PC-9 (cell line): ENCODE data around the gene CD44.

Source experiments
- EZH2 ChIP-seq: fragments of 200-600 bp; sonication (generic); IDR thresholded peaks from 2 replicates; pipeline ENCODE4 v1.8.0; 2017; ENCODE audit warnings: antibody characterized with exemption, low read depth
- TF ChIP-seq, protein P1 (sequence below): fragments of 200-600 bp; sonication (generic); conservative IDR thresholded peaks from 2 replicates; pipeline ENCODE4 v1.6.1; 2017; ENCODE audit warnings: mixed run types, antibody characterized with exemption, mild to moderate bottlenecking, moderate library complexity

GRCh38 chr11:35182317-35182939, 43.5 kb downstream of the CD44 start:
- TF ChIP-seq, protein P1, sequence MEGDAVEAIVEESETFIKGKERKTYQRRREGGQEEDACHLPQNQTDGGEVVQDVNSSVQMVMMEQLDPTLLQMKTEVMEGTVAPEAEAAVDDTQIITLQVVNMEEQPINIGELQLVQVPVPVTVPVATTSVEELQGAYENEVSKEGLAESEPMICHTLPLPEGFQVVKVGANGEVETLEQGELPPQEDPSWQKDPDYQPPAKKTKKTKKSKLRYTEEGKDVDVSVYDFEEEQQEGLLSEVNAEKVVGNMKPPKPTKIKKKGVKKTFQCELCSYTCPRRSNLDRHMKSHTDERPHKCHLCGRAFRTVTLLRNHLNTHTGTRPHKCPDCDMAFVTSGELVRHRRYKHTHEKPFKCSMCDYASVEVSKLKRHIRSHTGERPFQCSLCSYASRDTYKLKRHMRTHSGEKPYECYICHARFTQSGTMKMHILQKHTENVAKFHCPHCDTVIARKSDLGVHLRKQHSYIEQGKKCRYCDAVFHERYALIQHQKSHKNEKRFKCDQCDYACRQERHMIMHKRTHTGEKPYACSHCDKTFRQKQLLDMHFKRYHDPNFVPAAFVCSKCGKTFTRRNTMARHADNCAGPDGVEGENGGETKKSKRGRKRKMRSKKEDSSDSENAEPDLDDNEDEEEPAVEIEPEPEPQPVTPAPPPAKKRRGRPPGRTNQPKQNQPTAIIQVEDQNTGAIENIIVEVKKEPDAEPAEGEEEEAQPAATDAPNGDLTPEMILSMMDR = no peak
- TF ChIP-seq EZH2 = no peak
